ENCODE measurements around the gene ACADL.
"Not testable (repeated sequence)": the region's sequence is repeated elsewhere in the genome, so short reads cannot be mapped to it uniquely, and the experiment has no call there.

The ACADL gene

GRCh38 chr2:210195101-210195852 lies 30.0 kb downstream of the ACADL start:
- peak; percentile 62 for DNase-seq (ENCODE audit: low read depth)
- TF ChIP-seq CTCF (IDR thresholded peaks at IDR 0.05; ENCODE audit: insufficient read depth, low read depth, low read length, missing control alignments) = peak; percentile 57
- peak overlapping the region; percentile 29 for H3K4me3 ChIP-seq (ENCODE audit: low read length)

GRCh38 chr2:210190345-210190744 lies 34.9 kb downstream of the ACADL start:
- DNase-seq (ENCODE audit: low read depth) = no peak
- no peak overlapping the region for H3K4me3 ChIP-seq (ENCODE audit: low read length)
- no peak for TF ChIP-seq CTCF (IDR thresholded peaks at IDR 0.05; ENCODE audit: insufficient read depth, low read depth, low read length, missing control alignments)

GRCh38 chr2:210189452-210190138 lies 35.7 kb downstream of the ACADL start:
- H3K4me3 ChIP-seq (ENCODE audit: low read length) = no peak overlapping the region
- no peak for DNase-seq (ENCODE audit: low read depth)
- TF ChIP-seq CTCF (IDR thresholded peaks at IDR 0.05; ENCODE audit: insufficient read depth, low read depth, low read length, missing control alignments) = no peak

GRCh38 chr2:210188755-210189154 lies 36.5 kb downstream of the ACADL start:
- TF ChIP-seq CTCF (IDR thresholded peaks at IDR 0.05; ENCODE audit: insufficient read depth, low read depth, low read length, missing control alignments) = no peak
- peak; percentile 13 for DNase-seq (ENCODE audit: low read depth)

DNA sequence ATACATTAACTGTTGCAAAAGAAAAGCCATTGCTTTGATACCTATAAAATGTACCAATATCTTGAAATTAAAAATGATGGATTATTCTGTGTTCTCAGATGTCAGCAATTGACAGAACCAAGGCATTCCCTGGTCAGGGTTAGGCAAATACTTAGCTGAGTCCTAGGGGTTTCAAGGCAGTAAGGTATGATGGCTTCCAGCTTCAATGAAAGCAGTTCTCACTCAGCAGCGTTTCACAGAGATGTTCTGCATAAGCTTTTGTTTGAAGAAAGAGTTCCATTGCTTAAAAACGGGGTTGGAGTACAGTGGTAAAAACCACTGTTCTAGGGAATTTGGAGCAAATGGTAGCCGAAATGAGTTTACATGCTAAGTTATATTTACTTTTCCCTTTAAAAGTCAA lies 37.1 kb downstream of the ACADL start:
- TF ChIP-seq CTCF (IDR thresholded peaks at IDR 0.05; ENCODE audit: insufficient read depth, low read depth, low read length, missing control alignments) = no peak
- DNase-seq (ENCODE audit: low read depth) = no peak
- no peak overlapping the region for H3K4me3 ChIP-seq (ENCODE audit: low read length)

More at GRCh38 chr2:210188755-210189154, 36.5 kb downstream of the ACADL start:
- H3K4me3 ChIP-seq (ENCODE audit: low read length) = no peak overlapping the region

- DNase-seq (ENCODE audit: low read depth); H3K4me3 ChIP-seq (ENCODE audit: low read length): not testable (repeated sequence)
Observed at GRCh38 chr2:210183936-210184335, 41.3 kb downstream of the ACADL start.

DNA sequence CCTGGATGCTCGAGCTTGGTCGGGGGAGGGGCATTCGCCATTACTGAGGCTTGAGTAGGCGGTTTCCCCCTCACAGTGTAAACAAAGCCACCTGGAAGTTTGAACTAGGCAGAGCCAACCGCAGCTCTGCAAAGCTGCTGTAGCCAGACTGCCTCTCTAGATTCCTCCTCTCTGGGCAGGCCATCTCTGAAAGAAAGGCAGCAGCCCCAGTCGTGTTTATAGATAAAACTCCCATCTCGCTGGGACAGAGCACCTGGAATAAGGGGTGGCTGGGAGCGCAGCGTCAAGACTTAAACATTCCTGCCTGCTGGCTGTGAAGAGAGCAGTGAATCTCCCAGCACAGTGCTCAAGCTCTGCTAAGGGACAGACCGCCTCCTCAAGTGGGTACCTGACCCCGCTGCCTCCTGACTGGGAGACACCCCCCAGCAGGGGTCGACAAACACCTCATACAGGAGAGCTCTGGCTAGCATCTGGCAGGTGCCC lies 43.6 kb downstream of the ACADL start:
- not testable (repeated sequence) for H3K4me3 ChIP-seq (ENCODE audit: low read length); DNase-seq (ENCODE audit: low read depth)

DNA sequence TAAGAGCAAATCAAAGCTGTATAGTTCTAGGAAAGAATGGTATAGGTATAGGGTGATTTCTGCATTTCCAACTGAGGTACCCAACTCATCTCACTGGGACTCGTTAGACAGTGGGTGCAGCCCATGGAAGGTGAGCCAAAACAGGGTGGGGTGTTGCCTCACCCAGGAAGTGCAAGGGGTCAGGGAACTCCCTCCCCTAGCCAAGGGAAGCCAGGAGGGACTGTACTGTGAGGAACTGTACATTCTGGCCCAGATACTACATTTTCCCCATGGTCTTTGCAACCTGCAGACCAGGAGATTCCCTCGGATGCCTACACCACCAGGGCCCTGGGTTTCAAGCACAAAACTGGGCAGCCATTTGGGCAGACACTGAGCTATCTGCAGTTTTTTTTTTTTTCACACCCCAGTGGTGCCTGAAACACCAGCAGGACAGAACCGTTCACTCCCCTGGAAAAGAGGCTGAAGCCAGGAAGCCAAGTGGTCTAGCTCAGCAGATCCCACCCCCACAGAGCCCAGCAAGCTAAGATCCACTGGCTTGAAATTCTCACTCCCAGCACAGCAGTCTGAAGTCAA lies 44.1 kb downstream of the ACADL start:
- H3K4me3 ChIP-seq (ENCODE audit: low read length); DNase-seq (ENCODE audit: low read depth): not testable (repeated sequence)

Measured in epithelial cell of esophagus (primary cell).